HG02885 (cell line): ENCODE results near the gene DDX46.
A peak's percentile ranks its signal among the peaks of the same experiment; 100 is the strongest.
"Not testable (repeated sequence)": the region's sequence is repeated elsewhere in the genome, so short reads cannot be mapped to it uniquely, and the experiment has no call there.

Experiments used
- ATAC-seq: cut with Tn5 transposase; IDR thresholded peaks from one replicate; pipeline ENCODE4 v1.9.1; 2021; ENCODE audit warnings: mild to moderate bottlenecking; ENCODE audit not compliant: unreplicated experiment, poor library complexity

DDX46 gene

GRCh38 chr5:134758504-134759341, at the start of gene DDX46:
DDX46 (plus strand) TSS chr5:134758779; CDS start chr5:134758939, 160 bp downstream.
- ATAC-seq: peak; percentile 97

GRCh38 chr5:134714120-134714519, 44.5 kb upstream of the DDX46 start:
- no peak for ATAC-seq

GRCh38 chr5:134714541-134714940, 44.0 kb upstream of the DDX46 start:
- no peak for ATAC-seq

- ATAC-seq: not testable (repeated sequence)
Measured at GRCh38 chr5:134715466-134715865, 43.1 kb upstream of the DDX46 start.

GRCh38 chr5:134724872-134725271, 33.7 kb upstream of the DDX46 start:
- ATAC-seq: no peak

GRCh38 chr5:134732819-134733218, 25.8 kb upstream of the DDX46 start:
- ATAC-seq: no peak

GRCh38 chr5:134735243-134735642, 23.3 kb upstream of the DDX46 start:
- ATAC-seq: no peak

GRCh38 chr5:134736173-134736812, 22.3 kb upstream of the DDX46 start:
- ATAC-seq: no peak

- ATAC-seq: peak; percentile 98
Measured at GRCh38 chr5:134738133-134738962, 20.2 kb upstream of the DDX46 start, which contains the start of gene CAMLG. CAMLG (plus strand) TSS chr5:134738548; CDS start chr5:134738621, 73 bp downstream.

- ATAC-seq: no peak
Measured at GRCh38 chr5:134738963-134739661, 19.5 kb upstream of the DDX46 start.

GRCh38 chr5:134741052-134741451, 17.5 kb upstream of the DDX46 start:
- no peak for ATAC-seq

GRCh38 chr5:134742134-134742533, 16.4 kb upstream of the DDX46 start:
- no peak for ATAC-seq

- no peak for ATAC-seq
Measured at GRCh38 chr5:134749415-134749814, 9.2 kb upstream of the DDX46 start.

- no peak for ATAC-seq
Measured at GRCh38 chr5:134758176-134758503, 439 bp upstream of the DDX46 start.

- not testable (repeated sequence) for ATAC-seq
Measured at GRCh38 chr5:134767528-134768291, 9.1 kb downstream of the DDX46 start.

- no peak for ATAC-seq
Measured at GRCh38 chr5:134769206-134769605, 10.6 kb downstream of the DDX46 start.

- ATAC-seq: no peak
Measured at GRCh38 chr5:134772461-134773125, 14.0 kb downstream of the DDX46 start.

GRCh38 chr5:134777366-134777765, 18.8 kb downstream of the DDX46 start:
- no peak for ATAC-seq
